ENCODE results near the gene PABPN1. TPM values are rescaled to one million over a fixed set of nuclear protein-coding genes. Genes with fewer than 3 reads are reported as not detected.
A peak's percentile ranks its signal among the peaks of the same experiment; 100 is the strongest.

PABPN1 gene
- total and polyA plus RNA-seq, 9 of the 15 experiments (the other 6 are each of a cell fraction or from before 2014, with no cell fraction given) = 32.6 to 388 (median 178) TPM

DNA sequence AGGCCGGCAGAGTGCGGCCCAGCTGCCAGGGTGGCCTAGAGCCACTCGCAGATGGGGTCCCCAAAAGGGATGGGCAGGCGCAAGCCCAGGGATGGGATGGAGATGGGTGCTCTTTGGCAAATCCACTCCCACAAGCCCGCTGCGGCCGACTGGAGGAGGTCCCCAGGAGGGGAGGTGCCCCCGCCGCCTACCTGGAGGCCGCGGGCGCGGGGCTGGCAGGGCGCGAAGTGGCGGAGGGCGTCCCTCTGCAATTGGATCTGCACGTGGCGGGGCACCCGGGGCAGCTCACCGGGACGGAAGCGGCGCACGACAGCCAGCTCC is 19.3 kb upstream of the PABPN1 start (continued):
- TF ChIP-seq ZNF778 (CRISPR knock-in tag; IDR thresholded peaks at IDR 0.05) (no peak), ZNF253 (CRISPR knock-in tag; conservative IDR thresholded peaks at IDR 0.05) (no peak), CBFA2T2 (conservative IDR thresholded peaks at IDR 0.05) (no peak), ZNF274 (IDR thresholded peaks at IDR 0.05; ENCODE audit: borderline replicate concordance, low read depth, low read length) (no peak), TRIM24 (IDR thresholded peaks at IDR 0.05) (no peak), CBX3 (IDR thresholded peaks at IDR 0.05; ENCODE audit: borderline replicate concordance in 1 of 2, low read length in 2 of 2) (no peak), NFATC3 (IDR thresholded peaks at IDR 0.05) (no peak), MCM3 (IDR thresholded peaks at IDR 0.05) (no peak), STAG1 (CRISPR knock-in tag; IDR thresholded peaks at IDR 0.05; ENCODE audit: borderline replicate concordance) (no peak), ZNF444 (CRISPR knock-in tag; IDR thresholded peaks at IDR 0.05) (no peak), ZEB2 (IDR thresholded peaks at IDR 0.05) (no peak), CREB1 (IDR thresholded peaks at IDR 0.05) (no peak), CREB1 (CRISPR knock-in tag; IDR thresholded peaks at IDR 0.05) (no peak), TEAD4 (IDR thresholded peaks at IDR 0.05; ENCODE audit: low read length) (no peak), TEAD4 (CRISPR knock-in tag; IDR thresholded peaks at IDR 0.05; ENCODE audit: borderline replicate concordance) (peak; percentile 4; the same call in 1 of the 2 replicates), SRSF3 (IDR thresholded peaks at IDR 0.05; ENCODE audit: insufficient read depth, low read length) (no peak)
- TF ChIP-seq, protein P1, sequence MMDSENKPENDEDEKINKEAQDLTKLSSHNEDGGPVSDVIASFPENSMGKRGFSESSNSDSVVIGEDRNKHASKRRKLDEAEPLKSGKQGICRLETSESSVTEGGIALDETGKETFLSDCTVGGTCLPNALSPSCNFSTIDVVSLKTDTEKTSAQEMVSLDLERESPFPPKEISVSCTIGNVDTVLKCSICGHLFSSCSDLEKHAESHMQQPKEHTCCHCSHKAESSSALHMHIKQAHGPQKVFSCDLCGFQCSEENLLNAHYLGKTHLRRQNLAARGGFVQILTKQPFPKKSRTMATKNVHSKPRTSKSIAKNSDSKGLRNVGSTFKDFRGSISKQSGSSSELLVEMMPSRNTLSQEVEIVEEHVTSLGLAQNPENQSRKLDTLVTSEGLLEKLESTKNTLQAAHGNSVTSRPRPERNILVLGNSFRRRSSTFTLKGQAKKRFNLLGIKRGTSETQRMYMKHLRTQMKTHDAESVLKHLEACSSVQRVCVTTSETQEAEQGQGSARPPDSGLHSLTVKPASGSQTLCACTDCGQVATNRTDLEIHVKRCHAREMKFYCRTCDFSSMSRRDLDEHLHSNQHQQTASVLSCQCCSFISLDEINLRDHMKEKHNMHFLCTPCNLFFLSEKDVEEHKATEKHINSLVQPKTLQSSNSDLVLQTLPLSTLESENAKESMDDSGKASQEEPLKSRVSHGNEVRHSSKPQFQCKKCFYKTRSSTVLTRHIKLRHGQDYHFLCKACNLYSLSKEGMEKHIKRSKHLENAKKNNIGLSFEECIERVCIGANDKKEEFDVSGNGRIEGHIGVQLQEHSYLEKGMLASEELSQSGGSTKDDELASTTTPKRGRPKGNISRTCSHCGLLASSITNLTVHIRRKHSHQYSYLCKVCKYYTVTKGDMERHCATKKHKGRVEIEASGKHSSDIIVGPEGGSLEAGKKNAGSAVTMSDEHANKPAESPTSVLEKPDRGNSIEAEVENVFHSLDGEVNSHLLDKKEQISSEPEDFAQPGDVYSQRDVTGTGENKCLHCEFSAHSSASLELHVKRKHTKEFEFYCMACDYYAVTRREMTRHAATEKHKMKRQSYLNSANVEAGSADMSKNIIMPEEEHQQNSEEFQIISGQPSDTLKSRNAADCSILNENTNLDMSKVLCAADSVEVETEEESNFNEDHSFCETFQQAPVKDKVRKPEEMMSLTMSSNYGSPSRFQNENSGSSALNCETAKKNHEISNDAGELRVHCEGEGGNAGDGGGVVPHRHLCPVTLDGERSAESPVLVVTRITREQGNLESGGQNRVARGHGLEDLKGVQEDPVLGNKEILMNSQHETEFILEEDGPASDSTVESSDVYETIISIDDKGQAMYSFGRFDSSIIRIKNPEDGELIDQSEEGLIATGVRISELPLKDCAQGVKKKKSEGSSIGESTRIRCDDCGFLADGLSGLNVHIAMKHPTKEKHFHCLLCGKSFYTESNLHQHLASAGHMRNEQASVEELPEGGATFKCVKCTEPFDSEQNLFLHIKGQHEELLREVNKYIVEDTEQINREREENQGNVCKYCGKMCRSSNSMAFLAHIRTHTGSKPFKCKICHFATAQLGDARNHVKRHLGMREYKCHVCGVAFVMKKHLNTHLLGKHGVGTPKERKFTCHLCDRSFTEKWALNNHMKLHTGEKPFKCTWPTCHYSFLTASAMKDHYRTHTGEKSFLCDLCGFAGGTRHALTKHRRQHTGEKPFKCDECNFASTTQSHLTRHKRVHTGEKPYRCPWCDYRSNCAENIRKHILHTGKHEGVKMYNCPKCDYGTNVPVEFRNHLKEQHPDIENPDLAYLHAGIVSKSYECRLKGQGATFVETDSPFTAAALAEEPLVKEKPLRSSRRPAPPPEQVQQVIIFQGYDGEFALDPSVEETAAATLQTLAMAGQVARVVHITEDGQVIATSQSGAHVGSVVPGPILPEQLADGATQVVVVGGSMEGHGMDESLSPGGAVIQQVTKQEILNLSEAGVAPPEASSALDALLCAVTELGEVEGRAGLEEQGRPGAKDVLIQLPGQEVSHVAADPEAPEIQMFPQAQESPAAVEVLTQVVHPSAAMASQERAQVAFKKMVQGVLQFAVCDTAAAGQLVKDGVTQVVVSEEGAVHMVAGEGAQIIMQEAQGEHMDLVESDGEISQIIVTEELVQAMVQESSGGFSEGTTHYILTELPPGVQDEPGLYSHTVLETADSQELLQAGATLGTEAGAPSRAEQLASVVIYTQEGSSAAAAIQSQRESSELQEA (IDR thresholded peaks at IDR 0.05; ENCODE audit: low read depth) = no peak
- TF ChIP-seq, protein P2, sequence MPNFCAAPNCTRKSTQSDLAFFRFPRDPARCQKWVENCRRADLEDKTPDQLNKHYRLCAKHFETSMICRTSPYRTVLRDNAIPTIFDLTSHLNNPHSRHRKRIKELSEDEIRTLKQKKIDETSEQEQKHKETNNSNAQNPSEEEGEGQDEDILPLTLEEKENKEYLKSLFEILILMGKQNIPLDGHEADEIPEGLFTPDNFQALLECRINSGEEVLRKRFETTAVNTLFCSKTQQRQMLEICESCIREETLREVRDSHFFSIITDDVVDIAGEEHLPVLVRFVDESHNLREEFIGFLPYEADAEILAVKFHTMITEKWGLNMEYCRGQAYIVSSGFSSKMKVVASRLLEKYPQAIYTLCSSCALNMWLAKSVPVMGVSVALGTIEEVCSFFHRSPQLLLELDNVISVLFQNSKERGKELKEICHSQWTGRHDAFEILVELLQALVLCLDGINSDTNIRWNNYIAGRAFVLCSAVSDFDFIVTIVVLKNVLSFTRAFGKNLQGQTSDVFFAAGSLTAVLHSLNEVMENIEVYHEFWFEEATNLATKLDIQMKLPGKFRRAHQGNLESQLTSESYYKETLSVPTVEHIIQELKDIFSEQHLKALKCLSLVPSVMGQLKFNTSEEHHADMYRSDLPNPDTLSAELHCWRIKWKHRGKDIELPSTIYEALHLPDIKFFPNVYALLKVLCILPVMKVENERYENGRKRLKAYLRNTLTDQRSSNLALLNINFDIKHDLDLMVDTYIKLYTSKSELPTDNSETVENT (CRISPR knock-in tag; IDR thresholded peaks at IDR 0.05) = peak; percentile 68; the same call in 1 of the 2 replicates
- TF ChIP-seq, protein P3, sequence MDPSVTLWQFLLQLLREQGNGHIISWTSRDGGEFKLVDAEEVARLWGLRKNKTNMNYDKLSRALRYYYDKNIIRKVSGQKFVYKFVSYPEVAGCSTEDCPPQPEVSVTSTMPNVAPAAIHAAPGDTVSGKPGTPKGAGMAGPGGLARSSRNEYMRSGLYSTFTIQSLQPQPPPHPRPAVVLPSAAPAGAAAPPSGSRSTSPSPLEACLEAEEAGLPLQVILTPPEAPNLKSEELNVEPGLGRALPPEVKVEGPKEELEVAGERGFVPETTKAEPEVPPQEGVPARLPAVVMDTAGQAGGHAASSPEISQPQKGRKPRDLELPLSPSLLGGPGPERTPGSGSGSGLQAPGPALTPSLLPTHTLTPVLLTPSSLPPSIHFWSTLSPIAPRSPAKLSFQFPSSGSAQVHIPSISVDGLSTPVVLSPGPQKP (CRISPR knock-in tag; IDR thresholded peaks at IDR 0.05) = no peak
- TF ChIP-seq, protein P4, sequence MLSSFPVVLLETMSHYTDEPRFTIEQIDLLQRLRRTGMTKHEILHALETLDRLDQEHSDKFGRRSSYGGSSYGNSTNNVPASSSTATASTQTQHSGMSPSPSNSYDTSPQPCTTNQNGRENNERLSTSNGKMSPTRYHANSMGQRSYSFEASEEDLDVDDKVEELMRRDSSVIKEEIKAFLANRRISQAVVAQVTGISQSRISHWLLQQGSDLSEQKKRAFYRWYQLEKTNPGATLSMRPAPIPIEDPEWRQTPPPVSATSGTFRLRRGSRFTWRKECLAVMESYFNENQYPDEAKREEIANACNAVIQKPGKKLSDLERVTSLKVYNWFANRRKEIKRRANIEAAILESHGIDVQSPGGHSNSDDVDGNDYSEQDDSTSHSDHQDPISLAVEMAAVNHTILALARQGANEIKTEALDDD (IDR thresholded peaks at IDR 0.05) = no peak

Measured in K562 (cell line).